ENCODE results near the gene THRSP. TPM values are rescaled to one million over a fixed set of nuclear protein-coding genes. Genes with fewer than 3 reads are reported as not detected.
A peak's percentile ranks its signal among the peaks of the same experiment; 100 is the strongest.
"Not testable (repeated sequence)": the region's sequence is repeated elsewhere in the genome, so short reads cannot be mapped to it uniquely, and the experiment has no call there.

THRSP gene
- total RNA-seq, 1 experiment from 2014 or later = not detected

- Mint-ChIP-seq H3K27me3 (ENCODE audit: insufficient read depth, unreplicated experiment) (no peaks in the 10 kb centered on the region), H3K36me3 (ENCODE audit: insufficient read depth, unreplicated experiment) (peaks cover 64% of the 10 kb centered on the region), H3K9me3 (ENCODE audit: unreplicated experiment) (no peaks in the 10 kb centered on the region), H3K4me1 (ENCODE audit: insufficient read depth, unreplicated experiment) (peaks cover 23% of the 10 kb centered on the region), H3K27ac (ENCODE audit: low read depth, unreplicated experiment) (no peak overlapping the region), H3K4me3 (ENCODE audit: unreplicated experiment) (no peak overlapping the region)
- intact Hi-C loops (cut with micrococcal nuclease) = no loop called here
- ChIA-PET POLR2A (no interaction called here), CTCF (interaction anchor here (0.5 to 1.5 kb wide), 2 partner anchors 11 to 26 kb away, joined by 3 to 5 read pairs; no protein-coding TSS in a partner anchor)
- no peak for TF ChIP-seq CTCF (IDR thresholded peaks at IDR 0.05; ENCODE audit: unreplicated experiment)
- BruUV-seq (replicated peaks) = no TSS peak
- DNase-seq (ENCODE audit: unreplicated experiment) = no peak
These were observed 8.1 kb downstream of the THRSP start for GRCh38 chr11:78071717-78072116.

GRCh38 chr11:78072455-78072854 is 8.8 kb downstream of the THRSP start:
- Mint-ChIP-seq H3K27ac (ENCODE audit: low read depth, unreplicated experiment) (no peak overlapping the region), H3K27me3 (ENCODE audit: insufficient read depth, unreplicated experiment) (no peaks in the 10 kb centered on the region), H3K4me1 (ENCODE audit: insufficient read depth, unreplicated experiment) (peaks cover 26% of the 10 kb centered on the region), H3K36me3 (ENCODE audit: insufficient read depth, unreplicated experiment) (peaks cover 60% of the 10 kb centered on the region), H3K9me3 (ENCODE audit: unreplicated experiment) (no peaks in the 10 kb centered on the region), H3K4me3 (ENCODE audit: unreplicated experiment) (no peak overlapping the region)
- TF ChIP-seq CTCF (IDR thresholded peaks at IDR 0.05; ENCODE audit: unreplicated experiment) = no peak
- intact Hi-C loops (cut with micrococcal nuclease) = no loop called here
- no peak for DNase-seq (ENCODE audit: unreplicated experiment)
- ChIA-PET CTCF (interaction anchor here (0.6 to 0.7 kb wide), 2 partner anchors 26 to 980 kb away, joined by 3 read pairs; no protein-coding TSS in a partner anchor), POLR2A (no interaction called here)
- BruUV-seq (replicated peaks) = no TSS peak

- no peaks in the 10 kb centered on the region for H3K9me3 Mint-ChIP-seq (ENCODE audit: unreplicated experiment)
- intact Hi-C loops (cut with micrococcal nuclease) = no loop called here
- H3K27me3 Mint-ChIP-seq (ENCODE audit: insufficient read depth, unreplicated experiment) = no peaks in the 10 kb centered on the region
- POLR2A ChIA-PET = no interaction called here
- BruUV-seq (replicated peaks) = no TSS peak
- peak; percentile 58 for DNase-seq (ENCODE audit: unreplicated experiment)
- H3K4me3 Mint-ChIP-seq (ENCODE audit: unreplicated experiment) = no peak overlapping the region
- TF ChIP-seq CTCF (IDR thresholded peaks at IDR 0.05; ENCODE audit: unreplicated experiment) = no peak
- CTCF ChIA-PET = interaction anchor here (0.7 kb wide), 1 partner anchor 331 kb away, joined by 4 read pairs; no protein-coding TSS in a partner anchor
- H3K27ac Mint-ChIP-seq (ENCODE audit: low read depth, unreplicated experiment) = peak overlapping the region; percentile 75
- H3K4me1 Mint-ChIP-seq (ENCODE audit: insufficient read depth, unreplicated experiment) = peaks cover 36% of the 10 kb centered on the region
- peaks cover 45% of the 10 kb centered on the region for H3K36me3 Mint-ChIP-seq (ENCODE audit: insufficient read depth, unreplicated experiment)
These were observed 11.1 kb downstream of the THRSP start for GRCh38 chr11:78074756-78075155.

GRCh38 chr11:78076733-78077403 is 13.2 kb downstream of the THRSP start:
- TF ChIP-seq CTCF (IDR thresholded peaks at IDR 0.05; ENCODE audit: unreplicated experiment) = no peak
- no peak for DNase-seq (ENCODE audit: unreplicated experiment)
- ChIA-PET POLR2A (interaction anchor here (0.6 to 1.4 kb wide), 4 partner anchors 9 to 112 kb away, joined by 3 to 5 read pairs (median 4); partner anchors contain the start of genes INTS4, KCTD21 and USP35), CTCF (interaction anchor here (0.6 to 2.1 kb wide), 5 partner anchors 8 to 339 kb away, joined by 3 to 17 read pairs (median 5); no protein-coding TSS in a partner anchor)
- Mint-ChIP-seq H3K36me3 (ENCODE audit: insufficient read depth, unreplicated experiment) (peaks cover 29% of the 10 kb centered on the region), H3K4me3 (ENCODE audit: unreplicated experiment) (no peak overlapping the region), H3K27ac (ENCODE audit: low read depth, unreplicated experiment) (no peak overlapping the region), H3K27me3 (ENCODE audit: insufficient read depth, unreplicated experiment) (no peaks in the 10 kb centered on the region), H3K4me1 (ENCODE audit: insufficient read depth, unreplicated experiment) (peaks cover 38% of the 10 kb centered on the region), H3K9me3 (ENCODE audit: unreplicated experiment) (no peaks in the 10 kb centered on the region)
- BruUV-seq (replicated peaks) = no TSS peak
- intact Hi-C loops (cut with micrococcal nuclease) = no loop called here

GRCh38 chr11:78077592-78077991 is 13.9 kb downstream of the THRSP start:
- POLR2A ChIA-PET = interaction anchor here (0.6 to 1.4 kb wide), 3 partner anchors 10 to 111 kb away, joined by 3 to 5 read pairs (median 4); partner anchors contain the start of genes INTS4, KCTD21 and USP35
- CTCF ChIA-PET = interaction anchor here (0.6 to 2.1 kb wide), 6 partner anchors 9 to 487 kb away, joined by 3 to 17 read pairs (median 4); no protein-coding TSS in a partner anchor
- H3K27ac Mint-ChIP-seq (ENCODE audit: low read depth, unreplicated experiment) = peak overlapping the region; percentile 65
- H3K27me3 Mint-ChIP-seq (ENCODE audit: insufficient read depth, unreplicated experiment); intact Hi-C loops (cut with micrococcal nuclease); H3K9me3 Mint-ChIP-seq (ENCODE audit: unreplicated experiment); BruUV-seq (replicated peaks); DNase-seq (ENCODE audit: unreplicated experiment): not testable (repeated sequence)
- H3K4me3 Mint-ChIP-seq (ENCODE audit: unreplicated experiment) = peak overlapping the region; percentile 83
- H3K36me3 Mint-ChIP-seq (ENCODE audit: insufficient read depth, unreplicated experiment) = peaks cover 24% of the 10 kb centered on the region
- H3K4me1 Mint-ChIP-seq (ENCODE audit: insufficient read depth, unreplicated experiment) = peaks cover 38% of the 10 kb centered on the region

All from MCF 10A (cell line).